ENCODE measurements around the gene XXYLT1.

DNA sequence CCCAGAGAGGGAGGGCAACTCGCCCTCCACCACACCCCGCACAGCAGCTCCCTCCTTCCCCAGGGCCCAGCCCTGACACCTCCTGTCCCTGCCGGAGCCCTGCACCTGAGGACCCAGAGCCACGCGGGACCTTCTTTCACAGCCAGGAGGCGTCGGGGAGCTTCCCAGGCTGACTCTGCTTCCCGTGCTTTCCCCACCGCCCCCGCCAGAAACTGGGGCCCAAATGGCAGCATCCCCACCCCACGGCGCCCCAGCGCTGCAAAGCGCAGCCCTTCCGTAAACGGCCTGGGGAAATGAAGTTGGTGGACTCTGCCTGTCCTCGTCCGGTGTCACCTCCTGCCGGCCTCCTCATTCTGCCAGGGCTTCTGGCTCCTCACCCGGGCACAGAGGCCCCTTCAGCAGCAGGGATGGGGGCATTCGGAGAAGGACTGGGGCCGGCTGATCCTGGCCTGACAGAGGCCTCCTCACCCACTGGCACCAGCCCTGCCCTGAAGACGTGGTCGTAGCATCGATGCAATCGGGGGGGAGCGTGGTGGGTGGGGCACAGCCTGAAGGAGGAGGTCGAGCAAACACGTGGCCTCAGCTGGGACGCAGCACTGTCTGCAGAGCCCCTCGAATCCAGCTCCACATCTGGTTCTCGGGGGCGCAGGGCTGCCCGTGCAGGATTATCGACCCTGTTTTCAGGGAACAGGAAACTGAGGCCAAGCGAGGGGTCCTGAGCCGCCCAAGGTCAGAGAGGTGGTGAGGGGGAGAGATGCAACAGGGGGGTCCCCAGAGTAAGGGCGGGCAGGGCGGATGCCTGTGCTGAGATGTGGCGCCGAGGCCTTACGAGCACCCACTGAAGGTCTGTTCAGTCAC is 235.4 kb downstream of the XXYLT1 start:
- TF ChIP-seq, protein P1, sequence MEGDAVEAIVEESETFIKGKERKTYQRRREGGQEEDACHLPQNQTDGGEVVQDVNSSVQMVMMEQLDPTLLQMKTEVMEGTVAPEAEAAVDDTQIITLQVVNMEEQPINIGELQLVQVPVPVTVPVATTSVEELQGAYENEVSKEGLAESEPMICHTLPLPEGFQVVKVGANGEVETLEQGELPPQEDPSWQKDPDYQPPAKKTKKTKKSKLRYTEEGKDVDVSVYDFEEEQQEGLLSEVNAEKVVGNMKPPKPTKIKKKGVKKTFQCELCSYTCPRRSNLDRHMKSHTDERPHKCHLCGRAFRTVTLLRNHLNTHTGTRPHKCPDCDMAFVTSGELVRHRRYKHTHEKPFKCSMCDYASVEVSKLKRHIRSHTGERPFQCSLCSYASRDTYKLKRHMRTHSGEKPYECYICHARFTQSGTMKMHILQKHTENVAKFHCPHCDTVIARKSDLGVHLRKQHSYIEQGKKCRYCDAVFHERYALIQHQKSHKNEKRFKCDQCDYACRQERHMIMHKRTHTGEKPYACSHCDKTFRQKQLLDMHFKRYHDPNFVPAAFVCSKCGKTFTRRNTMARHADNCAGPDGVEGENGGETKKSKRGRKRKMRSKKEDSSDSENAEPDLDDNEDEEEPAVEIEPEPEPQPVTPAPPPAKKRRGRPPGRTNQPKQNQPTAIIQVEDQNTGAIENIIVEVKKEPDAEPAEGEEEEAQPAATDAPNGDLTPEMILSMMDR (IDR thresholded peaks at IDR 0.05), result no peak
- TF ChIP-seq POLR2A (IDR thresholded peaks at IDR 0.05), result no peak

Measured in adrenal gland (tissue), 5 donors.